NCI-H2107 treated with DMSO at 0.1 percent for 48 hours (cell line): ENCODE results near the gene TEX52.
A peak's percentile ranks its signal among the peaks of the same experiment; 100 is the strongest.
"Not testable (repeated sequence)": the region's sequence is repeated elsewhere in the genome, so short reads cannot be mapped to it uniquely, and the experiment has no call there.

Experiments used
- DNase-seq: peaks from one replicate; lab custom pipeline; 2025; ENCODE audit not compliant: unreplicated experiment; lab: John Stamatoyannopoulos, UW

Gene TEX52

DNA sequence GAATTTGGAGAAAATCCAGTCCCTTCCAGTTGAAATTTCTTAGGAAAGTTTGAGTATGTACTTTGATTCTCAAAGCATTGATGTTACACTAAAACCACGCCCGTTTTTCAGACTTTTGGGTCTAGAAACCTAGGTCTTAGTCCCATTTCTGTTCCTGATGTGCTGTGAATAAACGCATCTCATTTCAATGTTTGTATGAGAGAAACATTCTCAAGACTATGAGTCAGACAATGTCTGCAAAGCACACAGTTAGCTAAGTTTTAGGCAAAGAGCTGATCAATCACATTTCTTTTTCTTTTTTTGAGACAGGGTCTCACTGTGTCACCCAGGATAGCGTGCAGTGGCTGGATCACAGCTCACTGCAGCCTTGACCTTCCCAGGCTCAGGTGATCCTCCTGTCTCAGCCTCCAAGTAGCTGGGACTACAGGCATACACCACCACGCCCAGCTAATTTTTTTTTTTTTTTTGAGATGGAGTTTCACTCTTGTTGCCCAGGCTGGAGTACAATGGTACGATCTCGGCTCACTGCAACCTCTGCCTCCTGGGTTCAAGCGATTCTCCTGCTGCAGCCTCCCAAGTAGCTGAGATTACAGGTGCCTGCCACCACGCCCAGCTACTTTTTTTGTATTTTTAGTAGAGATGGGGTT, 12.3 kb upstream of the TEX52 start:
- not testable (repeated sequence) for DNase-seq

DNA sequence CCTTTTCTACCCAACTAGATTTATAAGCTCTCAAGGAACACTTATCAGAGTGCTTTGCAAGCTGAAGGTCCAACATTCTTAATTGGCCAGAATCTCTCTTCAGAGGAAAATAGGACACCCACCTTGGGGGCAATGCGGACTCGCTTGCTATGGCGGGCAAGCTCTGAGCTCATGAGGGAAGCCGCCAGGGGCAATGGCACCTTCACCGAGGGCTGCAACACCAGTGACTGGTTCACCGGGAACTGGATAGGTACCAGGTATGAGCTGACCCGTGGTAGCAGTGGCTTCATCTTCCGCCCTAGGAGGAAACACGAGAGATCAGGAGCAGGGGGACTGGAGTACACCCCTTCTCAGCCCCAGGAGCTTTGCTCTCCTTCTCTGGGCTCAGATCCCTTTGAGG, 7.4 kb upstream of the TEX52 start:
- no peak for DNase-seq

DNA sequence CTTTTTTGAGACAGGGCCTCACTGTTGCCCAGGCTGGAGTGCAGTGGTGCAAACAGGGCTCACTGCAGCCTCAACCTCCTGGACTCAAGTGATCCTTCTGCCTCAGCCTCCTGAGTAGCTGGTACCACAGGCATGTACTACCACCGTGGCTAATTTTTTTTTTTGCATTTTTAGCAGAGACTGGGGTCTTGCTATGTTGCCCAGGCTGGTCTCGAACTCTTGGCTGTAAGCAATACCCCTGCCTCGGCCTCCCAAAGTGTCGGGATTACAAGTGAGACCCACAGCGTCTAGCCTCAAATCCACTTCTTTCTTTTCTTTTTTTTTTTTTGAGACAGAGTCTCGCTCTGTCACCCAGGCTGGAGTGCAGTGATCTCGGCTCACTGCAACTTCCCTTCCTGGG, 6.6 kb upstream of the TEX52 start:
- DNase-seq: not testable (repeated sequence)

DNA sequence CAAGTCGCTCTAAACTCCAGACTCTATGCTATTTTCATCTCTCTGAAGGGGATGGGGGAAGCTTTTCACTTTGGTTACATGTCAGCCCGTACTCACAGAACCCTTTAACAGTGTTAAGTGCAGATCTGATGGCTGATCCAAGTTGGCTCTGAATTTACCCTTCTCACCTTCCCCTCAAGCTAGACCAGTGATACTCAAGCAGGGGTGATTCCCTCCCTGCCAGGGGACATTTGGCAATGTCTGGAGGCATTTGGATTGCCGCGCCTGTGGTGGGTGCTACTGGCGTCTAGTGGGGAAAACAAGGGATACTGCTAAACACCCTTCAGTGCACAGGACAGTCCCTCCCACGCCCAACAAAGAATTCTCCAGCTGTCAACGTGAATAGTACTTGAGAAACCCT, 6.0 kb upstream of the TEX52 start:
- no peak for DNase-seq

DNA sequence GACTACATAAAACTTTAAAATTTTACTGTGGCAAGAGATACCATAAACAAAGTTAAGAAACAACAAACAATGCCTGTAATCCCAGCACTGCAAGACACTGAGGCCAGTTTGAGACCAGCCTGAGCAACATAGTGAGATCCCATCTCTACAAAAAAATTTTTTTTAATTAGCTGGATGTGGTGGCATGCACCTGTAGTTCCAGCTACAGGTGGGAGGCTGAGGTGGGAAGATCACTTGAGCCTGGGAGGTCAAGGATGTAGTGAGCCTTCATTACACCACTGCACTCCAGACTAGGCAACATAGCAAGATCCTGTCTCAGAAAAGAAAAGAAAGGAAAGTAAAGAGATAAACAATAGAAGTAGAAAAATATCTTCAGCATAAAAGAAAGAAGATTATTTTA, 3.3 kb upstream of the TEX52 start:
- no peak for DNase-seq

DNA sequence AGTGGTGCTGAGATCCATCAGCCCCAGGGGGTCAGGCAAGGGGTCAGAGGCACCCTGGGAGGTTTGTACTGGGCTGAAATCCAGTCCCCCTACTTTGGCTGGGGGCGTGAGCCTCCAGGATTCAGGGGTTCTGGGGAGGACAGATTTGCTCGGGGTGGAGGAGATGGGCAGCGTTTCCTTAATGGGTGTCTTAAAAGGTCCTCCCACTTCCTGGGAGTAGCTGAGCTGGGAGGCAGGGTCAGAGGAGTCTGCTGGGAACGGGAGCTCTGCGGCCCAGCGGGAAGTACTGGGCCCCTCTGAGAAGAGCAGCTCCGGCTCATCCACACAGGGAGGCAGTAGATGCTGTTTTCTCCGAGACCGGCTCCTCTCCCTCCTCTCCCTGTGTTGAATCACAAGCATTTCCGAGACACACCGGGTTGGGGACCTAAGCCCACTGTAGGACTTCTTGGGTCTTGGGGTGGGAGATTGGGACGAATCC, 2.1 kb upstream of the TEX52 start:
- no peak for DNase-seq

DNA sequence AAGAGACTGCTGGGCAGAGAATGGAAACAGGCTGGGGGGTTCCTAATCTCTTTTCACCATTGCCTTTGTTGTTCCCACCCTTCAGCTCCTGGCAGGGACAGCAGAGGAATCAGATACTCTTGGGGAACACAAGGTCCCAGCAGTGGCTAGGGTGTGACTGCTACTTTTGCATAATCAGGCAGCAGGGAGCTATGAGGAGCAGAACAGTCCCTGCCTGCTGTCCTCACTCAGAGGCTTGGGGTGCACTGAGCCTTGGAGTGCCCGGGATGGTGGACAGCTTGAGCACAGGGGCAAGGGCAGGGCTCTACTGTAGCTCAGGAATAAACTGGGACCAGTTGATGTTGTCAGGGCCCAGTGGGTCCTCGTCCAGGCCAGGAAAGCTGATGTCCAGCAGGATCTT, 1.5 kb upstream of the TEX52 start:
- no peak for DNase-seq

DNA sequence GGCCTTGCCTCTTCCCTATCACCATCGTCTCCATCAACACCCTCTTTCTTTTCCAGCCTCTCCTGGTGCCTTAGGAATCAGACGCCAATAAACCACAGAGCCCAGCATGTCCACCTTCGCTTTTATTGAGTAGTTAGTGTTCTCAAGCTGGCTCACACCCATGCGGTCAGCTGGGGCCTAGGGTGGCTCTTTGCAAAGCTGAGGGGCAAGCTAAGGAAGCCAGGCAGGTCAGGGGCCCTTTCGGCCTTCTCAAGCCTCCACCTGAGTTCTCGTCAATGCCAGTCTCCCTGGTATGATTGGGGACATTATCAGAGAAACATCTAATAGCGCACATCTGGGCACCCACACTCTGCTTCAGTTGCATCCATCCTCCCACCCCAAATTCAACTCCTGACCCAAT, 737 bp upstream of the TEX52 start:
- DNase-seq: no peak

DNA sequence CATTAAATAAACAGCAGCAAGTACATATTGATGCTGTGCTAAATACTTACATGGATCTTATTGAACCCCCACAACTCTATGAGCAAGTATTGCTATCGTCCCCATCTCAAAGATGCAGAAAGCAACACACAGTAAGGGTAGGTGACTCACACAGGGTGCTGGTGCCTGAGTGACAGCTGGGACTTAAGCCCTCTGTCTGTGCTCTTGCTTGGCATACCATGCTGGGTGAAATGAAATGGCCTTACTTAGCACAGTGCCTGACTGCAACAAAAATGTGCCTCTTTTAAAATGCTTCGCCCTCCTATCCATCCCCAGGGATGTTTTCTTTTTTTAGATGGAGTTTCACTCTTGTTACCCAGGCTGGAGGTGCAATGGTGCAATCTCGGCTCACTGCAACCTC, 788 bp downstream of the TEX52 start:
- DNase-seq: no peak

DNA sequence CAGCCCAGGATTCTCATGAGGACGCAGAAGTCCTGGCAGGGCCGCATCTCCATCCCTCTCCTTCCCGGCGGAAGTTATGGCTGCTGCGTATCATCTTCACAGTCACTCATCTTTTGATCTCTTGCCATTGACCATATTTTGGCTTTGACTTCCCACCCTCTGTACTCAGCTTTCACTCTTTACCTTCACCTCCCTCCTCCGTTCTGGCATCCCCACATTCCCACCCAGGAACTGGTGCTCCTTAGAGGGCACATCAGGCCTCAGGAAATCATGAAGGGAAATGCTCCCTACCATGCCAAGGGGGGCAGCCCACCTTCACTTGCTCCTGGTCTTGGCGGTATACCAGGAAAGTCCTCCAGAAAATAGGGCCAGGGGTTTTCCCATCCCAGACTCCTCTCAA, 1.3 kb downstream of the TEX52 start:
- no peak for DNase-seq

DNA sequence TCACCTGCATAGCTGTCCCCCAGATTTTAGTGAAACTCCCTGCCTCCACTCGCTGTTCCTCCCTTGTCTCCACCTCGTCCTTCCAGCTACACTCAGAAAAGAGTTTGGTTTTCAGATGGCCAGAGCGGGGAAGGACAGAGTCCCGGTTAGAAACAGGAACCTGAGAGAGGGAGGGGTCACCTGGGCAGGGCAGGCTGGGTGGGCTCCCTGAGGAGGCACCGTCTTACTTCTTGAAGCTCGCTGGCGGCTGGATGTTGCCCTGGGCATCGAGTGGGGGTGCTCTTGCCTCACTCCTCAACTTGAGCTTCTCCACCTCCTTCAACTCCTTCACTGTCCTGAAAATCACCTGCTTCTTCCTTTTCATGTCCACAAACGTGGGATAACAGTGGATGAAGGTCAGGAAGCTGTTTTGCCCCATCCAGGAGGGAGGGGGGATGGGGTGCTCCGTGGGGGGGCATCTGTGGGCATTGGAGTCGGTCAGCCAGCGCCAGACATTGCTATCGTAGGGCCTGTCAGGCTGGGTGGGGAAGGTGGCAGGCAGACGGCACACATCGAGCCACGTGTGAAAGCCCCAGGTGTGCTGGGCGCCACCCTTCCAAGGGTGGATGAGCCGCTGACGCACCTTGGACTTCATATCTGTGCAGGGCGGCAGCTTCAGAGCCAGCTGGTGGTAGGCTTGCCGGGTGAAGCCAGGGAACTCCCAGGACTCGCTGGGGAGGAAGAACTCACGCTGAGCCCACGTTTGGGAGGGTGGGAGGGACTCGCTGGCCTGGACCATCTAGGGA, 2.0 kb downstream of the TEX52 start:
- no peak for DNase-seq

DNA sequence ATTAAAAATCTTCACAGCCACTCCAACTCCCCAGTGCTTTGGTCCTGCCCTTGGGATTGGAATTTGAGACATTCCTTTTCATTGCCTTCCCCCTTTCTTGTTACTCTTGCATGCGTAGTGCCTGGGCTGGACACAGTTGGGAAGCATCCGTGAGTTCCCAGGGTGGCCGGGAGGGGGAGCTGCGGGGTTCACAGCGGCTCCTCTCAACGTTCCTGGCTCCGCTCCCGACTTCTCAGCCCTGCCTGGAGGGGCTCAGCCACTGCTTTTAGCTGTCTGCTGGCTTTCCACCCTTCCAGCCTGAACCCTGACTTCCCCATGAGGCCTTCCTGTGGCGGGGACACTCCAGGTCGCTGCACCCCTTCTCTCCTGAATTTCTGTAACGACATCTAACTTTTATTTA, 3.2 kb downstream of the TEX52 start:
- DNase-seq: peak; percentile 33

DNA sequence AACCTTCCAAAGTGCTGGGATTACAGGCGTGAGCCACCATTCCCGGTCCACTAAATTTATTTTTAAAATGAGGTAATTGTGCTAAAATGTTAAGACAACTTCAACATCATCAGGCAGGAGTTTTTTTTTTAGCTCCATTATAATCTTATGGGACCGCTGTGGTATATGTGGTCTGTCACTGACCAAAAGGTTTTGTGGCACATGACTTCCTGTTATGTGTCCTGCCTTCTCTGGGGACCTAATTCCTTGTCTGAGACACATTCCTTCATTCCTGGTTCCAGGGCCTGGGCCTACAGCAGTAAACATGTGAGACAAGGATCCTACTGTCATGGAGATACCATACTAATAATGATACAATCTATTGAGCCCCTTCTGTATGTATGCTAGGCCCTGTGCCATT, 4.9 kb downstream of the TEX52 start:
- no peak for DNase-seq

DNA sequence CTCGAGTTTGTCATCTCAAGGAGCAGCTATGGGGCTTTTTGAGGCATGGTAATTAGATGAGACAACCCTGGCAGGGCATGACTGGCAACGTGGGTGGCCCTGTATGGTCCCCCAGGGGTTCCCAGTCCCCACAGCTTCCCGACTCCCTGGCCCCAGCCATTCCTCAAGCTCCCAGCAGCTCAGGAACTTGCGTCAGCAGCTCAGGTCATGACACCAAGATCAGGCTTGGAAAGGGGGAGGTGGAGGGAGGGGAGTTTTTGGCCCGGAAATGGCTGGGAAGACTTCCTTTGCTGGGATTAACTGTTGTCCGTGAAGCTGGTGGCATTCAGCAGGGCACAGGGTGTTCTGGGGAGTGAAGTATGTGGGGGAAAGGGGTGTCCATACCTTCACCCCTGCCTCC, 11.6 kb downstream of the TEX52 start:
- DNase-seq: no peak

DNA sequence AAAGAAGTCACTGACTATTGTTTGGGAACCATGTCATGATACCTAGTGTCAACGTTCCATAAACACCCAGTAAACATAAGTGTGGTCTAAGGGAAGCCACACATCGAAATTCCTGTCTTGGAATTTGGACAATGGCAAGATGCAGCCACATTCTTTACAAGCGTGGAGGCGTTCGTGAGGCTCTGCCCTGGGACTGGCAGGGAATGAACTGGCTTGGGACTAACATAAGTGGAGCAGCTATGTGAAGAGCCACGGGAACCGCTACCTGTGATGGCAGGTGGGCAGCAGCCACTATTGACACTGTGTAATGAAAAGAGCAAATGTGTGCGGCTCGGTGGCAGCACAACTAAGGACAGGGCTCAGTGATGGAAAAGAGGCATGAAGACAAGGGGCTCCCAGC, 12.1 kb downstream of the TEX52 start:
- DNase-seq: no peak

DNA sequence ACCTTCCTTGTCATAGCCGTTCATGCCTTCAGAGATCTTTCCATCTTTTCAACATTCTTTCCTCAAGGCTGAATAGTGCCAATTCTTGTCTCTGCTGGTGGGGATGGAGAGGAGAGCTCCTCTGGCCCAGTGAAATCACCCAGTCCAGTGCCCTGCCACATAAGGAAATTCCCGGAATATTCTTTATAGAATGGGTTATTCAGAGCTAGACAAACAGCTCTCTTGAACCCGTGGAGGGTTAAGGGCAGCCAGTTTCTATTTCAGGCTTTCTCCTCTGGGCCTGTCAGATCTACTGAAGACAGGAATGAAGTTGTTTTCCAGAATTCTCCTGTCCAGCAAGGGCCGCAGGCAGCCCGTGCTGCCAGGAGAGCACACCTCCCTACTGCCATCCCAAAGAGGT, 13.9 kb downstream of the TEX52 start:
- DNase-seq: no peak

DNA sequence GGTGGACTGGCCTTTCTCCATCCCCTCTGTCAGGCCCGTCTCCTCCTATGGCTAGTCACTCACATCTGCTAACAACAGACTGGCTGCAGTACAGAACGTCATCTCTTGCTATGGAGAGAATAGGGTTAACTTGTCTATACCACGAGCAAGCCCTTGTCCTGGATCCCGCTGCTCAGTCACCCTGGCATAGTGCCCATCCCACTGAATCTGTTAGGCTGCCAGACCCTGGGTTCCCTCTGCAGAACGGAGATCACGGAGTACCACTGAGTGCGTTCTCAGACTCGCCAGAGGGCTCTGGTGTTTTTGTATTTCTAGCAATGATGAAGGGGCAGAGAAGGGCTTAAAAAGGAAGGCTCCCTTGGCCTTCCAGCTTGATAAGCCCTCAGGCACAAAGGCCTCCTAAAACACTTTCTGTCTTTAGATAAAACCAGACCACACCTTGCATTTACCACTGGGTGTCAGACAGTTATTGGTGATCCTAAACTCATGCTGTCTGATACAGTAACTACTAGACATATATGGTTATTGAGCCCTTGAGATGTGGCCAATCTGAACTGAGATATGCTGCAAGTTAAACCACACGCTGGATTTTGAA, 15.7 kb downstream of the TEX52 start:
- DNase-seq: peak; percentile 25

DNA sequence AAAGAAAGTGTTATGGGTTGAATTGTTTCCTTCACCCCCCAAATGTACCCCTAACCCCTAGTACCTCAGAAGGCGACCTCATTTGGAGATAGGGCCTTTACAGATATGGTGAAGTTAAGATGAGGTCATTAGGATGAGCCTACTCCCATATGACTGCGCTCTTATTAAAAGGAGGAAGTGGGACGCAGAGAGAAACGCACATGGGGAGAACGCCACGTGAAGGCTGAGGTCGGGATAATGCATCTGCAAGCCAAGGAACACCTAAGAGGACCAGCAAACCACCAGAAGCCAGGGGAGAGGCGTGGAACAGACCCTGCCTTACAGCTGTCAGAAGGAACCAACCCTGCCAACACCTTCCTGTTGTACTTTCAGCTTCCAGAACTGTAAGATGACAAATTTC, 20.3 kb downstream of the TEX52 start:
- DNase-seq: no peak

DNA sequence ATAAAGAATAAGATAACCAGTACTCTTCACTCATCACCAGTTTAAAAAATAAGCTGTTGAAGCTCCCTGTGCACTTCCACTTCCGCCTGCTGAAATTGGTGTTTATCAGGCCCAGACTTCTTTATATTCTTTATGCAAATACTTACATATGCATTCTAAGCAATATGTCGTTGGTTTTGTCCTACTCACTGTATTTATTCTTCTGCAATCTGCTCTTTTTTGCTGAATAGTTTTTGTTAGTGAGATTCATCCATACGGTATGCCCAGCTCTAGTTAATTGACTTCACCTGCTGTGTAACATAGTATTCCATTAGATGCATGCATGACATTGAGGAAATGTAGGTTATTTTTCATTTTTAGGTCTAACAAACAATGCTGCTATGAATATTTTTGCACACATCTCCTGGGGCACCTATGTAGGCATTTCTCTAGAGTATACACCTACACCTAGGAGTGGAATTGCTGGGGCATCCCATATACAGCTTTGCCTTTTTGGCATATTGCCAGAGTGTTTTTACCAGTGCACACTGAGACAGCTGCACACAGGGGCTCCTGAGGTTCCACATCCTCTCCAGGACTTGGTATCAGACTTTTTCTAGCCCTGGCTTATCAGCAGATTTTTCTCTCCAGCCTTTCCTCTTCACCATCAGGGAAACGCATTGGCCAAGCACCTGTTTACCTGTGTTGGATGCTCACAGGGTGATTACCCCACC, 21.0 kb downstream of the TEX52 start:
- DNase-seq: no peak

DNA sequence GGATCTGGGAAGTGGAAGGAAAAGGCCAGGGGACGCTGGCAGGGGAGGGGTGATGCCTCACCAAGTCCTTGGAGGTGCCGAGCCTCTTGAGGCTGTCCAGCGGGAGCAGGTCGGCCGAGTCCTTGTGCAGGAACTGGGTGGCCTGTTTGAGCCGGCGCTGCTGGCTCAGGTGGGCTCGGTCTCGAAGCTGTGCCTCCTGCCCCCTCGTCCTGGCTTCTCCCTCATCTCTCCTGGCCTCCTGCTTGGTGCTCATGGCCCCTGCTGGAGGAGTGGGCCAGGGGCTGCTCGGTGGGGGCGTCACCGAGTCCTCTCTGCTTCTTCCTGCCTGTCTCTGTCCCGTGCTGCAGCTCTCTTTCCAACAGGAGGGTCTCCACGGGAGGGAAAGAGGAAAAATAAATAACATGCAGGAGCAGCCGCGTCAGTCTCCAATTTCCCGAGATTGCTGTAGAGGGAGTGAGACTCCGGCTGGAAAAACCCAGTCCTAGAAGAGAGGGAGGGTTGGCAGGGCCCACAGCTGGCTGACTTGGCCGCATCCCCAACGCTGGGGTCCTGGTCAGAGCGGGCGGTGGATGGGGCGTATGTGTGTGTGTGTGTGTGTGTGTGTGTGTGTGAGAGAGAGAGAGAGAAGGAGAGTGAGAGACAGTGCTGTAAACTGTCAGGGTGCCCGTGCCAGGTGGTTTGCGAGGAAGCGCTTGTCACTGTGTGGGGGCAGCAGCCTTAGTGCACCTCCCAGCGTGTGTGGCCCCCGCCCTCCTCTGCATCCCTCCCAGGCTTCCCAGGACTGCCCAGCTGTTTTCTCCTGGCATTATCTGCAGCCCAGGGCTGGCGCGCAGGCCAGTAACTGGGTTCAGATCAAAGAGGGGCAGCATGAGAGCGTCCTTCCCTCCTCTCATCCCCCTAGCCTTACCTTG, 22.0 kb downstream of the TEX52 start, which contains the start of gene NRIP2:
Gene NRIP2 (minus strand): TSS at position 455 of the 911 bp plus-strand sequence. CDS start 52 bp downstream, at position 403.
- DNase-seq: peak; percentile 66

DNA sequence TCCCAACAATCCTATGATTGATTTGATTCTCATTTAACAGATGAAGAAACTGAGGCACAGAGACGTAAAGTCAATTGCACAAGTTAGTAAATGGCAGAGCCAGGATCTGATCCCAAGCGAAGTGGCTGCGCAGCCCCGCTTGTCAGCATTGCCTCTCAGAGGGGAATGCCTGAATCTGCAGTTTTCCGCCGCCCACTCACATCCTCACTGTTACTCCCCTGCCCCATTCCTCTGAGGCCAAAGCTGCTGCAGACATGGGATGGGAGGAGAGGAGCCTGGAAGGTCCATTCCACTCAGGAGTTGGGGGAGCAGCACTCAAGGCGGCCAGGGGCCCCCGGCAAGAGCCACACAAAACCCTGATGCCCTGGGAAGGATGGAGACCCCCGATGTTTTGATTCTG, 23.0 kb downstream of the TEX52 start:
- DNase-seq: no peak
